Mononuclear cell (primary cell): ENCODE results near the gene C17orf75. TPM values are rescaled to one million over a fixed set of nuclear protein-coding genes. Genes with fewer than 3 reads are reported as not detected.
"Not testable (repeated sequence)": the region's sequence is repeated elsewhere in the genome, so short reads cannot be mapped to it uniquely, and the experiment has no call there.

Source experiments
- H3K27me3 ChIP-seq: 2 replicates; pipeline ENCODE4 v1.6.0; 2011; ENCODE audit warnings: low read length, control low read depth; ENCODE audit not compliant: insufficient read depth
- H3K4me1 ChIP-seq: 2 replicates; pipeline ENCODE4 v1.5.1; 2011; ENCODE audit warnings: mild to moderate bottlenecking, low read length, control low read depth; ENCODE audit not compliant: insufficient read depth
- H3K4me3 ChIP-seq: 2 replicates; pipeline ENCODE4 v1.5.1; 2011; ENCODE audit warnings: mild to moderate bottlenecking, low read length, moderate library complexity
- H3K9me3 ChIP-seq: 2 replicates; pipeline ENCODE4 v1.5.1; 2011; ENCODE audit warnings: low read depth, mild to moderate bottlenecking, control low read depth, low read length
- total RNA-seq: library from RNA; depleted of rRNA; stranded (reverse); fragments of >200 nt; gene quantifications from one replicate; pipeline ENCODE4 v1.2.3, GENCODE V29; 2012

Gene C17orf75, protein sequence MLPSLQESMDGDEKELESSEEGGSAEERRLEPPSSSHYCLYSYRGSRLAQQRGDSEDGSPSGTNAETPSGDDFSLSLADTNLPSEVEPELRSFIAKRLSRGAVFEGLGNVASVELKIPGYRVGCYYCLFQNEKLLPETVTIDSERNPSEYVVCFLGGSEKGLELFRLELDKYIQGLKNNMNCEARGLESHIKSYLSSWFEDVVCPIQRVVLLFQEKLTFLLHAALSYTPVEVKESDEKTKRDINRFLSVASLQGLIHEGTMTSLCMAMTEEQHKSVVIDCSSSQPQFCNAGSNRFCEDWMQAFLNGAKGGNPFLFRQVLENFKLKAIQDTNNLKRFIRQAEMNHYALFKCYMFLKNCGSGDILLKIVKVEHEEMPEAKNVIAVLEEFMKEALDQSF
- 5.8 TPM for total RNA-seq

DNA sequence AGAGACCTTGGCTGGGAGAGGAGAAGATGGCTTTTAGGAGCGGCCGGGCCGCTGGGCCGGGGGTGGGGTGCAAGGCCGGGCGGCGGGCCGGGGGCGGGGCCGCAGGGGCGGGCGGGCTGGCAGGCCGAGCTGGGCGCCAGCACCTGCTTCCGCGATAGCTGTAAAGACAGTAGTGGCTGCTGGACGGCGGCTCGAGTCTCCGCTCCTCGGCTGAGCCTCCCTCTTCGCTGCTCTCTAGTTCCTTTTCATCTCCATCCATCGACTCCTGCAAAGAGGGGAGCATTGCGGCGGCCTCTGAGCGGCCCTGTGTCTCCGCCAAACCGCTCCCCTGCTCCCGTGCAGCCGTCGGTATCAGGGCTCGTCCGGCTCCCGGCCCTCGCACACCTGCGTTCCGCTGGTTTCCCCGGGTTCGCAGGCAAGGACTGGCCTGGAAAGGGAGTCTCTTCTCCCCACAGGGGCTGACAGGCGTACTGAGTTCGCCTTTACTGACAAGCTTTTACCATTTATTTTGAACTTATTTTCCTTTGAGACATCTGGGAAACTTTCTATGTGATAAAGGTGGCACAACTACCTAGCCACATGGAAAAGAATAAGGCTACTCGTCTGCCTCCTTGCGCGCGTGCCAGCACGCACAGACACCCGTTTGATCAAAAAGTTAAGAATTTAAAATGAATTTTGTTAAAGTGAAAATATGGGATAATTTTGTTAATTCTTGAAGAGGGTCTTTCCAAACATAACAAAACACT lies at the start of gene C17orf75:
Gene C17orf75 (minus strand): TSS at position 317 of the 746 bp plus-strand sequence. CDS start 34 bp downstream, at position 283.
- Histone ChIP-seq H3K4me3 (peak within 1 kb of the TSS; percentile 50), H3K27me3 (no peaks in the 10 kb centered on the region), H3K4me1 (peaks cover 19% of the 10 kb centered on the region), H3K9me3 (no peaks in the 10 kb centered on the region)

DNA sequence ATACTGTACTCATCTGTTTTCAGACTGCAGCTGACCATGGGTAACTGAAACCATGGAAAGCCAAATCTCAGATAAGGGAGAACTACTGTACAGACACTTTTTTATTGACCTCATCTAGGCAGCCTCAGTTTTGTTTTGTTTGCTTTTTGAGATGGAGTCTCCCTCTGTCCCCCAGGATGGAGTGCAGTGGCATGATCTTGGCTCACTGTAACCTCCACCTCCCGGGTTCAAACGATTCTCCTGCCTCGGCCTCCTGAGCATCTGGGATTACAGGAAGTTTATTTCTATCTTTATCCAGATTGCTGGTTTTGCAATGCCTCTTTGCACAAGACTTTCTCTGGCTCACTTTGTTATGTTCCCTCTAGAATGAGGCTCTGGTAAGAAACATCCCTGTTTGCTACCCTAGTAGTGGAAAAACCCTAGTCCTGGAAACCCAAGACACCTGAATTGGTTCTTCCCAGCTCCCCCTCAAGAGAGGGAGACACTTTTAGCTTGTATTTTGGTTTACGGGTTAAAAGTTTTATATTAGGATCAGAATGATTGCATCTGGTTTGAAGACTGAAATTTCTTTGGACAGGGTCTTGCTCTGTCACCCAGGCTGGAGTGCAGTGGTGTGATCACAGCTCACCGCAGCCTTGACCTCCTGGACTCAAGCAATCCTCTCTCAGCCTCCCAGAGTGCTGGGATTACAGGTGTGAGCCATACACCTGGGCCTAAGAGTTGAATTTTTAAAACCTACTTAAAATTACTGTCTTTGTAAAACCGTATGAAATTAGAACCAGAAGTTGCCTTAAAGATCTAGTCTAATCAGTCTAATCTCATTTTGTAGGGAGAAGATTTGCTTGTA lies 46.9 kb upstream of the C17orf75 start:
- Histone ChIP-seq H3K4me1 (no peaks in the 10 kb centered on the region), H3K4me3 (no peak overlapping the region), H3K27me3 (no peaks in the 10 kb centered on the region), H3K9me3 (no peaks in the 10 kb centered on the region)

DNA sequence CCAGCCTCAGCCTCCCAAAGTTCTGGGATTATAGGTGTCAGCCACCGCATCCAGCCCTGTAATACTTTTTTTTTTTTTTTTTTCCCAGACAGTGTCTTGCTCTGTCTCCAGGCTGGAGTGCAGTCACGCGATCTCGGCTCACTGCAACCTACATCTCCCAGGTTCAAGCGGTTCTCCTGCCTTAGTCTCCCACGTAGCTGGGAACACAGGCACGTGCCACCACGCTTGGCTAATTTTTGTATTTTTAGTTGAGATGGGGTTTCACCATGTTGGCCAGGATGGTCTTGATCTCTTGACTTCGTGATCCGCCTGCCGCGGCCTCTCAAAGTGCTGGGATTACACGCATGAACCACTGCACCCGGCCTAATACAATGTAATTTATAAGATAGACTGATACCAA lies 46.2 kb upstream of the C17orf75 start:
- H3K4me3 ChIP-seq, H3K4me1 ChIP-seq, H3K9me3 ChIP-seq, H3K27me3 ChIP-seq: not testable (repeated sequence)

DNA sequence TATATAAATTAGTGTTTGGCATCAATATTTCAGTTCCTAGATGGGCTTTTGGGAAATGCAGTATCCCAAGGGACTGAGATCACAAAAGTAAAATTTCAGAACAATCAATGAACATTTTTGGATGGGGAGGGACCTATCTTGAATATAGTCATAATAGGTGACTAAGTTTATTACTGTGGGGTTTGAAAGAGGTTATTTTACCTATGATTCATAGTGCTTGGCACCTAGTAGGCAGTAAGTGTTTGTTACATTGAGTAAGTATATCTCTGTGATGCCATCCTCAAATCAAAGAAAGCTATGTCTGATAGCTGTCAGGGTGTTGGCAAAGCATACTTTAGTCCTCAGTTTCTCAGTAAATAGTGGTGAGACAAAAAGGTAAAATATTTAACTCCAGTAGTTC lies 44.9 kb upstream of the C17orf75 start:
- Histone ChIP-seq H3K4me3 (no peak overlapping the region), H3K9me3 (no peaks in the 10 kb centered on the region), H3K27me3 (no peaks in the 10 kb centered on the region), H3K4me1 (no peaks in the 10 kb centered on the region)

DNA sequence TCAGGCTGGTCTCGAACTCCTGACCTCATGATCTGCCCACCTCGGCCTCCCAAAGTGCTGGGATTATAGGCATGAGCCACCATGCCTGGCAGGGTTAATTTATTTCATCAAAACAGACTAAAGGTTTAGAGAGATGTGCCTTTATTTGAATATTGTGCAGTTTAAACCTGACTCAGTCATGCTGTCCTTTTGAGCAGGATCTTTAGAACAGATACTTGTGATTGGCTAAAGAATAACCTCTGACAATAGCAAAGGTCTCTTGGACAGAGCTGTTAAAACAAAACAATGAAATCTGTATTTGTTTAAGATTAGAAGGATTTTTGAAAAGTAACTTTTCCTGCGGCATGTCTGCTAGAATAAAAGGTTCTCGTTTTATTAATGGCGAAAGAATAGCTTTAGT lies 44.0 kb upstream of the C17orf75 start:
- Histone ChIP-seq H3K4me1 (no peaks in the 10 kb centered on the region), H3K9me3 (no peaks in the 10 kb centered on the region), H3K27me3 (no peaks in the 10 kb centered on the region), H3K4me3 (no peak overlapping the region)

DNA sequence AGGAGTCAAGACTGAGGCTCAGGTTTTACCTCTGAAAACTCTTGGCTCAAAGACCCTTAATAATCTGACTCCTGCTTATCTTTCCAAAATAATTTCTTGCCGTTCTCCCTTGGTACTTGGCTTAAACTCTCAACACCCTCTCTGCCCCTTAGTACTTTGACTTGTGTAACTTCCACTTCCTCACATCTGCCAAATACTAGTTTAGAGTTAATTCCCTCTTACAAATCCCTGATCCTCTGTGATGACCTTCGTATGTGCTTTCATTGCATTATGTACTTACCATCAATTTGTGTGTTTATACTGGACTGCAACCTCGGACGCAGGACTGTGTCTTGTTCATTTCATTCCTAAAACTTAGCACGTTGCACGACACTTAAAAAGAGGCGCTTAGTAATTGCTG lies 43.1 kb upstream of the C17orf75 start:
- no peaks in the 10 kb centered on the region for H3K27me3 ChIP-seq
- H3K4me1 ChIP-seq, result no peaks in the 10 kb centered on the region
- no peak overlapping the region for H3K4me3 ChIP-seq
- no peaks in the 10 kb centered on the region for H3K9me3 ChIP-seq

DNA sequence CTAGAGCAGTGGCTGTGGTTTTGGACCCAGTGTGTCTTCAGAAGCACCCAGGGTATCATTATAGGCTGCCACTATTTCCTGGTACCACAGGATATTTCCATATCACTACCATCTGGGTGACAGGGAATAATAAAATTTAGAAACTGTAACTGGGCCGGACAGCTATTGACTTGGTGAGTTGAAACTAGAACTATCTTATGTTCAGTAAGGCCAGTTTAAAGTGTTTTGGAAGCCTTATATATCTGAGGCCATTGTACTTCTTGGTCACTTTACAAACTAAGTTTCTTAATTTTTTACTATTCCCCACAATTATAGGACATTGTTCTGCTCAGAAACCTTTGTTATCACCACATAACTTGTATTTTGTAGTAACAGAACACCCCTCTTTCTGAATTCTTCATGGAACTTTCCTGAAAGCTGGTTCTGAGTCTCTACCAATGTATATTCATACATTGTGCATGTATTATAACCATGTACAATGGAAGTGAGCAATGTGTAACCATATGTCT lies 42.0 kb upstream of the C17orf75 start:
- Histone ChIP-seq H3K27me3 (no peaks in the 10 kb centered on the region), H3K4me3 (no peak overlapping the region), H3K9me3 (no peaks in the 10 kb centered on the region), H3K4me1 (no peaks in the 10 kb centered on the region)

DNA sequence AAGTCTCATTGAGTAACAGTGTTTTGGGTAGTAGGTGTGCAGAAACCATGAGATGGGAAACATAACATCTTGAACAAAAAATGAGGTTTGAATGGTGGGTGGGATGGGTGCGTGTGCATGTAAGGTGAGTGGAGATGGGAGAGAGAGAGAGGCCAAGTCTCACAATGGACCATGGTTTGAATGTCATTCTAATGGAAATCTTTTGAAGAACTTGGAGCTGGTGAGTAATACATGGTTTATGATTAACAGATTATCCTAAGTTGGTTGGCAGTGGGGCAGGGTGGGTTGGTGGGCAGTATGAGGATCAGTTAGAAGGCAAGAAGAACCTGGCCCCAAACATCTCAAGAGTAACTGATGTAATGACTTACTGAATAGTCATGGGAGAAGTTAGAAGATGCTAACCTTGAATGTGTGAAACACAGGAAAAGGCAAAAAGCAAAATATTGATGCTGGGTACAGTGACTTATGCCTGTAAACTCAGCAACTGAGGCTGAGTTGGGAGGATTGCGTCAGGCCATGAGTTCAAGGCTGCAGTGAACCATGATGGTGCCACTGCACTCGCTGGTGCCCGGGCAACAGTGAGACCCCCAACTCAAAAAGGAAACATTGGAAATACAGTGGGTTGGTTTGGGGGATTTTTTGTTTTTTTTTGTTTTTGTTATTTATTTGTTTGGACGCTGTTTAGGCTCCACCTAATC lies 40.7 kb upstream of the C17orf75 start:
- Histone ChIP-seq H3K27me3 (no peaks in the 10 kb centered on the region), H3K4me1 (no peaks in the 10 kb centered on the region), H3K9me3 (no peaks in the 10 kb centered on the region), H3K4me3 (no peak overlapping the region)

DNA sequence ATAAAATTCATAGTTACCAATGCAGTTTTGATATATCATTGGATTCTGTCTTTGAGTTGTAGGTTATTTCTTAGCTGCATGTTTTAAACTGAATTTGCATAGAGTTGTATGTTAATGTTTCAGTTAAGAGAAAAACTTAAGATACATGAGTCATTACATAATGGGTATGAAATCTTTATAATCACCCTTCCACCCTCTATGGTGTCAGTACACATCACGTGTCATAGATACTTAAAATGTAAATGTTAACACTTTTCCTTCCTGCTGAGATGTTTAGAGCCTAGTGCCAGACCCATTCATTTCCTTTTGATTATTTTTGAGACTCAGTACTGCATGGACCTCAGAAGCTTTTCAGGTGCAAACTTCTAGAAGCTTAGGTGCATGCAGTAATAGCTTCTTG lies 28.5 kb upstream of the C17orf75 start:
- no peak overlapping the region for H3K4me3 ChIP-seq
- H3K4me1 ChIP-seq, result no peaks in the 10 kb centered on the region
- no peaks in the 10 kb centered on the region for H3K27me3 ChIP-seq
- H3K9me3 ChIP-seq, result no peaks in the 10 kb centered on the region

DNA sequence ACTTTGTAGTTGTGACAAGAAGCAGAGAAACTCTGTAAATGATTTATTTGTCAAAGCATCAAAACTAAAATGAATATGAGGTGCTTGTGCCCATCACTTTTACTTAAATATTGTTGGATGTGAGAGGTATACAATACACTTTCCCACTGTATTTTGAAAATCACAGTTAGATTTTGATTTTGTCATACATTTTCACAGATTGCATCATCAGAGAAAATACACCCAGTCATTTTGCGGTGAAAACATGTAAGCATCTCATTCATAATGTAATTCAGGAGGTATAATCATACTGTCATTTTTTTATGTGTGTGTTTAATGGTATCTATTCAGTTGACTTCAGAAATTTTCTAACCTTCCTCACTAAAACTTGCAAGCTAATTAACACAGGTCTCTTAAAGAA lies 19.3 kb upstream of the C17orf75 start:
- Histone ChIP-seq H3K9me3 (no peaks in the 10 kb centered on the region), H3K4me1 (peaks cover 5% of the 10 kb centered on the region), H3K27me3 (no peaks in the 10 kb centered on the region), H3K4me3 (no peak overlapping the region)

DNA sequence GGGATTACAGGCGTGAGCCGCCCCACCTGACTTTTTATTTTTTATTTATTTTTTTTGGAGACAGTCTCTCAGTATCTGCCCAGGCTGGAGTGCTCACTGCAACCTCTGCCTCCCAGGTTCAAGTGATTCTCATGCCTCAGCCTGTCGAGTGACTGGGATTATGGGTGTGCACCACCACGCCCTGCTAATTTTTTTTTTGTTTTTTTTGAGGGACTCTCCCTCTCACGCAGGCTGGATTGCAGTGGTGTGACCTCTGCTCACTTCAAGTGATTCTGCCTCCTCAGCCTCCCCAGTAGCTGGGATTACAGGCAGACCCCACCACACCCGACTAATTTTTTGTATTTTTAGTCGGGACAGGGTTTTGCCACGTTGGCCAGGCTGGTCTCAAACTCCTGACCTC lies 15.6 kb upstream of the C17orf75 start:
- Histone ChIP-seq H3K4me1 (peaks cover 37% of the 10 kb centered on the region), H3K4me3 (no peak overlapping the region), H3K27me3 (no peaks in the 10 kb centered on the region), H3K9me3 (no peaks in the 10 kb centered on the region)

DNA sequence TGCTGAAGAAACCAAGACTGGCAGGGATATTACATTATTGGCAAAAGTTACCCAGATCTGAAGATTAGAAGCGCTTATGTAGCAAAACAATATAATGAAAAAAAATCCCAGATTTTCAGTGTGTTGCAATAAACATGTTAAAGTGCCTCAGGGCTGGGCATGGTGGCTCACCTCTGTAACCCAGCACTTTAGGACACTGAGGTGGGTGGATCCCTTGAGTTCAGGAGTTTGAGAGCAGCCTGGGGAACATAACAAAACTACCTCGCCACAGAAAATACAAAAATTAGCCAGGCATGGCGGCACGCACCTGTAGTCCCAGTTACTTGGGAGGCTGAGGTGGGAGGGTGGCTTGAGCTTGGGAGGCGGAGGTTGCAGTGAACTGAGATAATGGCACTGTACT lies 14.8 kb upstream of the C17orf75 start:
- Histone ChIP-seq H3K9me3 (no peaks in the 10 kb centered on the region), H3K4me1 (peaks cover 44% of the 10 kb centered on the region), H3K4me3 (no peak overlapping the region), H3K27me3 (no peaks in the 10 kb centered on the region)

DNA sequence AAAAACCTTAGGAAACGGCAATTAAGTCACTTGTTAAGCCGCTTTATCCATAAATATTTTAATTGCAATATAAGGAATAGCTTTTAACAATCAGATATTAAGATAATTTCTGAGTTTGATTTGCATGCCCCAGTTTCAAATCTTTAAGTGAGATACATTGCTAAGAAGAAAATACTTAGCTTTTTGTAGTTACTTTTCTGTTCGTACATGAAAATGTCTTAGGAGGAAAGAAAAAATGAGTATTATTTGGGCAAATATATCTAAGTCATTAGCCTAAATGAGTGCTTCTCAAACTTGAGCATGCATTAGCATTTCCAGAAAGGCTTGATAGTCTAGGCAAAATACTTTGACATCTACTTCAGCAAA lies 14.4 kb upstream of the C17orf75 start:
- Histone ChIP-seq H3K27me3 (no peaks in the 10 kb centered on the region), H3K4me3 (no peak overlapping the region), H3K9me3 (no peaks in the 10 kb centered on the region), H3K4me1 (peaks cover 46% of the 10 kb centered on the region)

DNA sequence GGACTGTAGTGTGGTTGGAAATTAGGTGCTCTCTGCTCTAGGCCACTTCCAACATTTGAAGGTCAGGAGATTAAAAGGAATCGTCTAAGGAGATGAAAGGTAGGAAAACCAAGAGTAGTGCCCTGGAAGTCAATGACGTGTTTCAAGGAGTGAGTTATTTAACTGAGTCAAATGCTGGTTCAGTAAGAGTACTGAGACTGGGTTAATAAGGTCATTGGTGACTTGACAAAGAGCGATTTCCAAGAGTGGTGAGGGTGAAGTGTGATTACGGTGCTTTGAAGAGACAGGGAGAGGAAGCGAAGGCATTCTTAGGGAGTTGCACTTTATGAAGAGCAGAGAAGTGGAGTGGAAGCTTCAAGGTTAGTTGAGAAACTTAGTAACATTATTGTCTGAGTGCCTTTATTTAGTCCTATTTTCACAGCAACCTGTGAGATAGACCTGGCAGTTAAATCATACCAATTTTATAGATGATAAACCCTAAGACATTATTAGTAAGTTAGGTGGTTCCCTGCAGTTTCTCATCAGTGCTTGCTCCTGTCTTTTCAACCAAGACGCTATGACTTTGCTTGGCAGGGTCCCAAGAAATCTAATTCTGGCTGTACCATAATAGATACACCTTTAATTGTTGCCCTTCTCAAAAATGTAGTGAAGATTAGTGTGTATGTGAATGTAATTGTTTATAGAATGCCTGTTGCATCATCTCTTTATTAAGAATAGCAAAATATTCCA lies 13.8 kb upstream of the C17orf75 start:
- Histone ChIP-seq H3K4me1 (peaks cover 46% of the 10 kb centered on the region), H3K27me3 (no peaks in the 10 kb centered on the region), H3K4me3 (no peak overlapping the region), H3K9me3 (no peaks in the 10 kb centered on the region)
